GM21786 (cell line): ENCODE results near the gene ZDHHC11B.
"Not testable (repeated sequence)": the region's sequence is repeated elsewhere in the genome, so short reads cannot be mapped to it uniquely, and the experiment has no call there.

ENCODE experiments used
- ATAC-seq: cut with Tn5 transposase; IDR thresholded peaks from one replicate; pipeline ENCODE4 v1.9.1; 2021; ENCODE audit not compliant: unreplicated experiment

Gene ZDHHC11B, protein sequence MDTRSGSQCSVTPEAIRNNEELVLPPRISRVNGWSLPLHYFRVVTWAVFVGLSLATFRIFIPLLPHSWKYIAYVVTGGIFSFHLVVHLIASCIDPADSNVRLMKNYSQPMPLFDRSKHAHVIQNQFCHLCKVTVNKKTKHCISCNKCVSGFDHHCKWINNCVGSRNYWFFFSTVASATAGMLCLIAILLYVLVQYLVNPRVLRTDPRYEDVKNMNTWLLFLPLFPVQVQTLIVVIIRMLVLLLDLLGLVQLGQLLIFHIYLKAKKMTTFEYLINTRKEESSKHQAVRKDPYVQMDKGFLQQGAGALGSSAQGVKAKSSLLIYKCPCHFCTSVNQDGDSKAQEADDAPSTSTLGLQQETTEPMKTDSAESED

GRCh38 chr5:784428-785177 is at the start of gene ZDHHC11B:
Gene ZDHHC11B, minus strand, starts transcription at chr5:784729. Its CDS starts 17,810 bp downstream, at chr5:766919.
- peak; percentile 63 for ATAC-seq

- not testable (repeated sequence) for ATAC-seq
Observed at GRCh38 chr5:834013-834412, 49.5 kb upstream of the ZDHHC11B start.

GRCh38 chr5:828194-828593 is 43.7 kb upstream of the ZDHHC11B start:
- not testable (repeated sequence) for ATAC-seq

GRCh38 chr5:825544-825943 is 41.0 kb upstream of the ZDHHC11B start:
- ATAC-seq, result not testable (repeated sequence)

- ATAC-seq, result no peak
Observed at GRCh38 chr5:821504-821903, 37.0 kb upstream of the ZDHHC11B start.

GRCh38 chr5:820245-820644 is 35.7 kb upstream of the ZDHHC11B start:
- no peak for ATAC-seq

DNA sequence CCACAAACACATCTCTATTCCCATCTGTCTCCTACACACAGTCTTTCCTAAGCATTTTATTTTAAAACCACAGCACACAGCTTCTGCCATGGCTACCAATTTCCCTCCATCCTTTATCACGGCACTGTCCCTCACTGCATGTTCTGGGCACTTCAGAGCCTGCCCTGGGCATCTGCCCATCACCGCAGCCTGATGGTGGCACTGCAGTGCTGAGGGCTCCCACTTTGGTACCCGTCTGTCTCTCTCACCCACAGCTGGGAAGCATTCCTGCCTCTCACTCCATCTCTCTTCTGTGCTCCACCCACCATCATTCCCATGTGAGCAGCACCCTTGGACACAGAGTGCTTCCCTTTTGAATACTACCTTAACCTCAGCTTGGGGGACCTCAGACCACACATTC is 34.5 kb upstream of the ZDHHC11B start:
- ATAC-seq, result no peak

GRCh38 chr5:816176-816575 is 31.6 kb upstream of the ZDHHC11B start:
- no peak for ATAC-seq

DNA sequence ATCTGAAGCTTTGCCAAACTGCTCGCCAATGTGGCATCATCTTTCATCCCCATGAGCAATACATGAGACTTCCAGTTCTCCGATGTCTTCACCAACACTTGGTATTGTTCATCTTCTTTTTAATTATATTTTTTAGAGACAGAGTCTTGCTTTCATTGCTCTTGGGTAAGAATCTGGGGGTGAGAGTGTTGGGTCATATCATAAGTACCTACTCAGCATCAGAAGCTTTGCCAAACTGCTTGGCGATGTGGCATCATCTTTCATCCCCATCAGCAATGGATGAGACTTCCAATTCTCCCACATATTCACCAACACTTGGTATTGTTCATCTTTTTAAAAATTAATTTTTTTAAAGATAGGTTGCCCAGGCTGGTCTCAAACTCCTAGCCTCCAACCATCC is 30.9 kb upstream of the ZDHHC11B start:
- ATAC-seq, result no peak

GRCh38 chr5:813575-813974 is 29.0 kb upstream of the ZDHHC11B start:
- not testable (repeated sequence) for ATAC-seq

DNA sequence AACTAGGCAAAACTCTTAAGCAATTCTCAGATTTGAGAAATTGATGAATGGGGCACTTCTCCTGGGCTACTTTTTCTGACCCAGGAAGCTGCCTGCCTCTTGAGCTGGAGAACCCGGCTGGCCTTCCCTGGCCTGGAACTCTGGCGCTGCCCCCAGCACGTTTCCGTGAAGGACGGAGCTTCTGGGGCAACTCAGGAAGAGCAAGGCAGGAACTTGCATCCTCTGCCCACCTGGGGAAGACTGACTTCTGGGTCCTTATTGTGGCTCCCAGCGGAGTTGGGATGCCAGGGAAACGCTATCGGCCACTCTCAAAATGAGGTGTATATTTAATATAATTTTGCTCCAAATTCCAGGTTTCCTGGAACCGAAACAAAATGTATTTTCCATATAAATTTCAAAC is 26.9 kb upstream of the ZDHHC11B start:
- not testable (repeated sequence) for ATAC-seq

GRCh38 chr5:807719-808514 is 23.4 kb upstream of the ZDHHC11B start:
- not testable (repeated sequence) for ATAC-seq

DNA sequence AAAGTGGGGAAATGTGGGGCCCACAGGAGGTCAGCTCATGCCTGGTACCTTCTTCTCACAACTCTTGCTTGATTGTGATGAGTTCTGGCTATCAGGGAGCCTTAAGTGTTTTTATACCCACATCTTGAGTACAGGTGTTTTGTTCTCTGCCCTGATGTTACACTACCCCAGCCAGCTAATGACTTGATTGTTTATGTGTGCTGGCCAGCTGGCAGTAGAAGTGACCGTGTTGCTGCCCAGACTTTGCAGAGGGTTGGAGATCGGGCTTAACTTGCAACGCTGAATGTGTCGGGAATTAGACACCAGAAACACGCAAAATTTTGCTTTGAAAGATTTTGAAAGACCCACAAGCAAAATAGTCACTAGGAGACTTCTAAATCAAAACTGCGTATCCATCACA is 16.9 kb upstream of the ZDHHC11B start:
- ATAC-seq, result no peak

DNA sequence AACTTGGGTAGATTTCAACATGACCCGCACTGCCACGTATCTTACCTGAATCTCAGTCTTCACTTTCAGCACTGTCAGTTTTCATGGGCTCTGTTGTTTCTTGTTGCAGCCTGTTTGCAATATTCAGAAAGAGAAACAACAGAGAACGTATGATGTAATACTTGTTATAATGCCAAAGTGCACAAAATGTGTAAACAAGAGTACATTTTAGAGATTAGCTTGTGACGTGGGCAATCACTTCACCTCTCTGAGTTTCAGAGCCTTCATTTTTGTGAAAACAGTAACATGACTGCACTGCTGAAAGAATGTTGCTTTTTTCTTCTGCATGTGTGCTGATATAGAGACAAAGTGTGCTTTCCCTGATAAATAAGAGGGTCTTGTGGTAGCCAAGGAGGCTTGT is 16.5 kb upstream of the ZDHHC11B start:
- not testable (repeated sequence) for ATAC-seq

GRCh38 chr5:798505-799138 is 14.1 kb upstream of the ZDHHC11B start:
- not testable (repeated sequence) for ATAC-seq

DNA sequence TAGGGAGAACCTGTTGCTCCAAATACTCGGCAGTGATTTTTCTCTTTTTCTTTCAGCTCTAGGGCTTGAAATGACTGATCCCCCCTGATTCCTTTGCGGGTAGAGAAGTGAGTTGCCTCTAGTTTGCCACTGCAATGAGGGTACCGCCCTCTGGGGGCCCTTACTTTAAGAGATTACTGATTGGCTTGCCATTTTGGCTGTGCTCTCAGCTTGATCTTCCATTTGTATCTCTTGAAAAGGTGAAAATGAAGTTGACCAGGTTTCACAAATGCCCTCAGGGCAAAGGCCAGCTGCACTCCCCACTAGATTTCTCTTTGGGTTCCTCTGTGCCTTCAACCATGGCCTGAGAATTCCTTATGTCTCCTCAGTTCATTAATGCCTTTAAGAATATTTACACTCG is 13.5 kb upstream of the ZDHHC11B start:
- not testable (repeated sequence) for ATAC-seq

GRCh38 chr5:795873-796272 is 11.3 kb upstream of the ZDHHC11B start:
- not testable (repeated sequence) for ATAC-seq

DNA sequence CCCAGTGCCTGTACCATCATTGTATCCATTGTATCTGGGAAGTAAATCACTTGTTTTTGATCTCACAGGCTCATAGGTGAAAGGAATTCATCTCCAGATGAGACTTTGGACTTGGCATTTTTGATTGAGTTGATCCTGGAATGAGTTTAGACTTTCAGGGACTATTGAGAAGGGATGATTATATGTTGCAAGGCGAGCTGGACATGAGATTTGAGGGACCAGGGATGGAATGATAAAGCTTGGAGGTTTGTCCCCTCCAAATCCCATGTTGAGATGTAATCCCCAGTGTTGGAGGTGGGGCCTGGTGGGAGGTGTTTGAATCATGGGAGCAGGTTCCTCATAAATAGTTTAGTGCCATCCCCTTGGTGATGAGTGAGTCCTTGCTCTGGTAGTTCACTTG is 10.4 kb upstream of the ZDHHC11B start:
- not testable (repeated sequence) for ATAC-seq

GRCh38 chr5:788703-789102 is 4.2 kb upstream of the ZDHHC11B start:
- not testable (repeated sequence) for ATAC-seq

- not testable (repeated sequence) for ATAC-seq
Observed at GRCh38 chr5:787857-788233, 3.3 kb upstream of the ZDHHC11B start.
